ENCODE measurements around the gene NGEF.

The NGEF gene

DNA sequence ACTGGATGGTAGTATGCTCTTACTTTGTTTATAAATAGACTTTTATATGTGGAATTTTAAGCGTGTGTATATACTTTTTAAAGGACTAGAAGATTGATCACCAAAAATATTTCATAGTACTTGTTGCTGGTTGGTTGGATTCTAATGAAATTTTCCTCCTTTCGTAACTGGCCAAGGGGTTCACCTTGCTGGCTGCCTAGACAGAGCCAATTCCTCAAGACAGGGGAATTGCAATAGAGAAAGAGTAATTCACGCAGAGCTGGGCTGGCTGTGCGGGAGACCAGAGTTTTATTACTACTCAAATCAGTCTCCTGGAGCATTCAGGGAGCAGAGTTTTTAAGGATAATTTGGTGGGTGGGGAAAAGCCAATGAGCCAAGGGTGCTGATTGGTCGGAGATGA, 72.3 kb downstream of the NGEF start:
- Histone ChIP-seq H3K4me1 (ENCODE audit: insufficient read depth, low read length) (no peaks in the 10 kb centered on the region), H3K36me3 (ENCODE audit: insufficient read depth, low read length) (no peaks in the 10 kb centered on the region), H3K9me3 (ENCODE audit: control insufficient read depth, insufficient read depth, low read length) (no peaks in the 10 kb centered on the region; the same call in 1 of the 2 replicates), H3K9ac (ENCODE audit: low read depth, low read length) (no peak overlapping the region)

GRCh38 chr2:232937278-232937906, 75.7 kb downstream of the NGEF start:
- Histone ChIP-seq H3K36me3 (ENCODE audit: insufficient read depth, low read length) (no peaks in the 10 kb centered on the region), H3K9ac (ENCODE audit: low read depth, low read length) (no peak overlapping the region), H3K4me1 (ENCODE audit: insufficient read depth, low read length) (no peaks in the 10 kb centered on the region), H3K9me3 (ENCODE audit: control insufficient read depth, insufficient read depth, low read length) (no peaks in the 10 kb centered on the region; the same call in 1 of the 2 replicates)

DNA sequence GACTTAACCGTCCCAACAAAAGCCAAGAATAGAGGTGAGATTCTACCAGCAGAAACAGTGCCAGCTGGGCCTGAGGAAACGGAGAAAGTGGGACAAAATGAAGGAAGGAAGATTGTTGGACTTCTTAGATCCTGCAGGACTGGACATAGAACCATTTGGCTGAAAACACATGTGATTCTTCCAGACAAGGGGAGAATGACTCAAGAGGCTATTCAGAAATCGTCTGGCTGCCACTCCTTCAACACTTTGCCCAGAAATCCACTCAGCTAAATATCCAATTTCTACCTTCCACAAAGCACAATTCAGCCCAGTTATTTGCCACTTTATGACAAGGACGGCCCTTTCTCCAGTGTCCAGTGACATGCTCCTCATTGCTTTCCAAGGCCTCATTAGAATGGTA, 81.4 kb downstream of the NGEF start:
- H3K4me1 ChIP-seq (ENCODE audit: insufficient read depth, low read length), result peaks cover 7% of the 10 kb centered on the region
- no peak overlapping the region for H3K9ac ChIP-seq (ENCODE audit: low read depth, low read length)
- H3K9me3 ChIP-seq (ENCODE audit: control insufficient read depth, insufficient read depth, low read length), result no peaks in the 10 kb centered on the region
- H3K36me3 ChIP-seq (ENCODE audit: insufficient read depth, low read length), result no peaks in the 10 kb centered on the region

GRCh38 chr2:232930059-232930400, 83.0 kb downstream of the NGEF start:
- Histone ChIP-seq H3K9me3 (ENCODE audit: control insufficient read depth, insufficient read depth, low read length) (no peaks in the 10 kb centered on the region), H3K9ac (ENCODE audit: low read depth, low read length) (no peak overlapping the region), H3K36me3 (ENCODE audit: insufficient read depth, low read length) (no peaks in the 10 kb centered on the region), H3K4me1 (ENCODE audit: insufficient read depth, low read length) (peaks cover 16% of the 10 kb centered on the region)

GRCh38 chr2:232929303-232930058, 83.6 kb downstream of the NGEF start:
- Histone ChIP-seq H3K4me1 (ENCODE audit: insufficient read depth, low read length) (peaks cover 16% of the 10 kb centered on the region), H3K9me3 (ENCODE audit: control insufficient read depth, insufficient read depth, low read length) (no peaks in the 10 kb centered on the region), H3K36me3 (ENCODE audit: insufficient read depth, low read length) (no peaks in the 10 kb centered on the region), H3K9ac (ENCODE audit: low read depth, low read length) (peak overlapping the region; percentile 52; the same call in 1 of the 2 replicates)

GRCh38 chr2:232928551-232929302, 84.3 kb downstream of the NGEF start:
- Histone ChIP-seq H3K9me3 (ENCODE audit: control insufficient read depth, insufficient read depth, low read length) (no peaks in the 10 kb centered on the region), H3K36me3 (ENCODE audit: insufficient read depth, low read length) (no peaks in the 10 kb centered on the region), H3K4me1 (ENCODE audit: insufficient read depth, low read length) (peaks cover 16% of the 10 kb centered on the region), H3K9ac (ENCODE audit: low read depth, low read length) (peak overlapping the region; percentile 52; the same call in 1 of the 2 replicates)

GRCh38 chr2:232927793-232928550, 85.1 kb downstream of the NGEF start:
- peak overlapping the region; percentile 52; the same call in 1 of the 2 replicates for H3K9ac ChIP-seq (ENCODE audit: low read depth, low read length)
- H3K4me1 ChIP-seq (ENCODE audit: insufficient read depth, low read length), result peaks cover 16% of the 10 kb centered on the region
- H3K36me3 ChIP-seq (ENCODE audit: insufficient read depth, low read length), result no peaks in the 10 kb centered on the region
- no peaks in the 10 kb centered on the region for H3K9me3 ChIP-seq (ENCODE audit: control insufficient read depth, insufficient read depth, low read length)

GRCh38 chr2:232927032-232927792, 85.8 kb downstream of the NGEF start:
- no peaks in the 10 kb centered on the region for H3K9me3 ChIP-seq (ENCODE audit: control insufficient read depth, insufficient read depth, low read length)
- H3K36me3 ChIP-seq (ENCODE audit: insufficient read depth, low read length), result no peaks in the 10 kb centered on the region
- peak overlapping the region; percentile 44; the same call in 1 of the 2 replicates for H3K9ac ChIP-seq (ENCODE audit: low read depth, low read length)
- H3K4me1 ChIP-seq (ENCODE audit: insufficient read depth, low read length), result peaks cover 16% of the 10 kb centered on the region

DNA sequence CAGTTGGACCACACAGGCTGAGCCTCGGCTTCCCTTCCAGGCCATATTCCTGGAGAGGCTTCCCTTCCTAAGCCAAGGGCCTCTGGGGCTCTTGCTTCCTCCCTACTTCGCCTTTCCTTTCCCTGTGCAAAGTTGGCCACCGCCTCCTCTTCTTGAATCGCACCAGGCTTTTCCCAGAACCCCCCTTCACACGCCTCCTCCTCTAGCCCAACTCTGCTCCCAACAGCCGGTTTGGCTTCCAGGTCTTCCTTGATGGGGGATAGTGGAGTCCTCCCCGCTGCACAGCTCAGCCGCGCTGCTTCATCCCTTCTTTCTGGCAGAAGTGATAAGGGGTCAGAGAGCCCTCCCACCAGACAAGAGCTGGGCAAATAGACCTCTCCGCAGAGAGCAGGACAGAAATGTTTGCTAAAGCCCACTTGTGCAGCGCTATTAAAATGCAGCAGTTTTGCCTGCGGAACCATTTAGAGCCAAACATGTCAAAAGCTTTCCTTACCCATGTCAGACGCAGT, 86.6 kb downstream of the NGEF start:
- no peaks in the 10 kb centered on the region for H3K36me3 ChIP-seq (ENCODE audit: insufficient read depth, low read length)

GRCh38 chr2:232925821-232926156, 87.3 kb downstream of the NGEF start:
- Histone ChIP-seq H3K36me3 (ENCODE audit: insufficient read depth, low read length) (no peaks in the 10 kb centered on the region), H3K4me1 (ENCODE audit: insufficient read depth, low read length) (peaks cover 16% of the 10 kb centered on the region), H3K9ac (ENCODE audit: low read depth, low read length) (no peak overlapping the region), H3K9me3 (ENCODE audit: control insufficient read depth, insufficient read depth, low read length) (no peaks in the 10 kb centered on the region)

More for the DNA sequence above, 86.6 kb downstream of the NGEF start:
- Histone ChIP-seq H3K9ac (ENCODE audit: low read depth, low read length) (peak overlapping the region; percentile 44; the same call in 1 of the 2 replicates), H3K4me1 (ENCODE audit: insufficient read depth, low read length) (peaks cover 16% of the 10 kb centered on the region), H3K9me3 (ENCODE audit: control insufficient read depth, insufficient read depth, low read length) (no peaks in the 10 kb centered on the region)

GRCh38 chr2:232925153-232925820, 87.8 kb downstream of the NGEF start:
- H3K4me1 ChIP-seq (ENCODE audit: insufficient read depth, low read length), result peaks cover 16% of the 10 kb centered on the region
- no peak overlapping the region for H3K9ac ChIP-seq (ENCODE audit: low read depth, low read length)
- no peaks in the 10 kb centered on the region for H3K36me3 ChIP-seq (ENCODE audit: insufficient read depth, low read length)
- H3K9me3 ChIP-seq (ENCODE audit: control insufficient read depth, insufficient read depth, low read length), result no peaks in the 10 kb centered on the region

- H3K9me3 ChIP-seq (ENCODE audit: control insufficient read depth, insufficient read depth, low read length), result no peaks in the 10 kb centered on the region
- H3K36me3 ChIP-seq (ENCODE audit: insufficient read depth, low read length), result no peaks in the 10 kb centered on the region
- H3K4me1 ChIP-seq (ENCODE audit: insufficient read depth, low read length), result peaks cover 14% of the 10 kb centered on the region
- H3K9ac ChIP-seq (ENCODE audit: low read depth, low read length), result no peak overlapping the region
These were observed 88.6 kb downstream of the NGEF start for GRCh38 chr2:232924433-232924832.

GRCh38 chr2:232920760-232921159, 92.3 kb downstream of the NGEF start:
- Histone ChIP-seq H3K36me3 (ENCODE audit: insufficient read depth, low read length) (no peaks in the 10 kb centered on the region), H3K9ac (ENCODE audit: low read depth, low read length) (no peak overlapping the region), H3K9me3 (ENCODE audit: control insufficient read depth, insufficient read depth, low read length) (no peaks in the 10 kb centered on the region), H3K4me1 (ENCODE audit: insufficient read depth, low read length) (peaks cover 4% of the 10 kb centered on the region; the same call in 1 of the 2 replicates)
